ENCODE measurements around the gene AAMP. TPM values are rescaled to one million over a fixed set of nuclear protein-coding genes. Genes with fewer than 3 reads are reported as not detected.

AAMP gene
- total RNA-seq, 1 donor from 2014 or later, result 205 TPM

GRCh38 chr2:218238887-218239286, 31.1 kb downstream of the AAMP start:
- FAIRE-seq, result no peak
- Histone ChIP-seq H3K4me3 (ENCODE audit: low read depth, low read length) (no peak overlapping the region), H3K36me3 (ENCODE audit: control insufficient read depth, insufficient read depth, low read length) (peaks cover 37% of the 10 kb centered on the region), H3K27me3 (ENCODE audit: control insufficient read depth, insufficient read depth, low read length) (no peaks in the 10 kb centered on the region)
- TF ChIP-seq CTCF (IDR thresholded peaks at IDR 0.05; ENCODE audit: insufficient read depth, low read length, severe bottlenecking), result no peak
- DNase-seq (ENCODE audit: low read depth), result no peak

DNA sequence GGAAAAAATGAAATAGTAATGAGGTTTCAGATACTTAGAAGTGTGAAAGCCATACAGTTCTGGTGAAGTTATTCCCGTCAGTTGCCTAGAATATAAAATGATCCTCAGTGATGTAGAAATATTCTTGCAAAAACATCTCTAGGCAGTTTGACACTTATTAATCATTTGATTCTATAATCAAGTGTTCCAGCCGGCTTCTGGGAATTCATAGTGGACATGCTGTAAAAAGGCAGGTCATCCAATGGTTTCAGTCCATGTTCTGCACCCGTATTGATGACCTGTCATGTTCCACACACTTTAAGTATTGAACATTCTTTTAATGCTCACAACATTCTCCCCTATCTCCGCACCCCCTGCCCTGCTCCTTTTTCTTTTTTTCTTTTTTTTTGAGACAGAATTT, 33.1 kb downstream of the AAMP start:
- FAIRE-seq, result no peak
- Histone ChIP-seq H3K27me3 (ENCODE audit: control insufficient read depth, insufficient read depth, low read length) (no peaks in the 10 kb centered on the region), H3K4me3 (ENCODE audit: low read depth, low read length) (no peak overlapping the region), H3K36me3 (ENCODE audit: control insufficient read depth, insufficient read depth, low read length) (peaks cover 32% of the 10 kb centered on the region)
- DNase-seq (ENCODE audit: low read depth), result no peak
- no peak for TF ChIP-seq CTCF (IDR thresholded peaks at IDR 0.05; ENCODE audit: insufficient read depth, low read length, severe bottlenecking)

- FAIRE-seq, result no peak
- Histone ChIP-seq H3K27me3 (ENCODE audit: control insufficient read depth, insufficient read depth, low read length) (no peaks in the 10 kb centered on the region), H3K36me3 (ENCODE audit: control insufficient read depth, insufficient read depth, low read length) (peaks cover 35% of the 10 kb centered on the region), H3K4me3 (ENCODE audit: low read depth, low read length) (no peak overlapping the region)
- no peak for TF ChIP-seq CTCF (IDR thresholded peaks at IDR 0.05; ENCODE audit: insufficient read depth, low read length, severe bottlenecking)
- DNase-seq (ENCODE audit: low read depth), result no peak
Measured at GRCh38 chr2:218235017-218235416, 34.9 kb downstream of the AAMP start.

DNA sequence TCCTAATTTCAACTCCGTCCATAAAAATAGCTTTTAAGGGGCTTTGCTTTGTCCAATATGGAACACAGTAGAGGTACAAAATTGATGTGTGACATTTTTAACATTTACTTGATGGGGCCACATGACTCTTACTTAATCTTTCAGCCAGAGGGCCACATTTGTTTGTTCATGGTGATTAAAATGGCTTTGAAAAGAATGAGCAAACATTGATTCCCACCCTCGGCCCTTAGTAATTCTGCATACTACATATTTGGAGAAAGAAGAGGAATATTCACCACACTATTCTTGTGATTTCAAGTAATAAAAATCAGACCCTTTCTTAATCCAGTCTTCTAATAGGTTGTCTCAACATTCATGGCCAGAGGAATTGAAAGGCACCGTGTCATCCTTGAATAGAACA, 35.4 kb downstream of the AAMP start:
- no peak for FAIRE-seq
- peaks cover 36% of the 10 kb centered on the region for H3K36me3 ChIP-seq (ENCODE audit: control insufficient read depth, insufficient read depth, low read length)

GRCh38 chr2:218233543-218233942, 36.4 kb downstream of the AAMP start:
- Histone ChIP-seq H3K4me3 (ENCODE audit: low read depth, low read length) (no peak overlapping the region), H3K36me3 (ENCODE audit: control insufficient read depth, insufficient read depth, low read length) (peaks cover 31% of the 10 kb centered on the region), H3K27me3 (ENCODE audit: control insufficient read depth, insufficient read depth, low read length) (no peaks in the 10 kb centered on the region)
- no peak for TF ChIP-seq CTCF (IDR thresholded peaks at IDR 0.05; ENCODE audit: insufficient read depth, low read length, severe bottlenecking)
- no peak for DNase-seq (ENCODE audit: low read depth)
- no peak for FAIRE-seq

More for the DNA sequence above, 35.4 kb downstream of the AAMP start:
- Histone ChIP-seq H3K4me3 (ENCODE audit: low read depth, low read length) (no peak overlapping the region), H3K27me3 (ENCODE audit: control insufficient read depth, insufficient read depth, low read length) (no peaks in the 10 kb centered on the region)
- no peak for TF ChIP-seq CTCF (IDR thresholded peaks at IDR 0.05; ENCODE audit: insufficient read depth, low read length, severe bottlenecking)
- DNase-seq (ENCODE audit: low read depth), result no peak

DNA sequence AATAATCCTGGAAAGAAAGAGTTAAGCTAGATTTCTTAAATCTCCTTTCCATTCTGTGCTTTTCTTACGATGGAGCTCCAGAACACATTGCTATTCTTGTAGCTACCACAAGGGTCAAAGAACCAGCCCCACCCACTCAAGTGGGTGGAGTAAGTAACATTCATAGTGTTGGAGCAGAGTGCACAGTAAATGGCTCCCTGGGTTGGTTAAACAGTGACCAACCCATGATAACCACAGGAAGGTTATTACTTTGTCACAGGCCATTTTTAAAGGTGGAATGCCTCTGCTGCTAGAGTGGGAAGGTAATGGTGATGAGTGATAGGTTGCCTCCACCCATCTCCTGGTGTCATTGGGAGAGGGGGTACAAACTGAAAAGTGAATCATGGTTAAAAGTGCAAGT, 39.1 kb downstream of the AAMP start:
- H3K4me3 ChIP-seq (ENCODE audit: low read depth, low read length), result no peak overlapping the region
- TF ChIP-seq CTCF (IDR thresholded peaks at IDR 0.05; ENCODE audit: insufficient read depth, low read length, severe bottlenecking), result peak; percentile 18
- DNase-seq (ENCODE audit: low read depth), result no peak
- peaks cover 32% of the 10 kb centered on the region for H3K36me3 ChIP-seq (ENCODE audit: control insufficient read depth, insufficient read depth, low read length)
- no peak for FAIRE-seq
- H3K27me3 ChIP-seq (ENCODE audit: control insufficient read depth, insufficient read depth, low read length), result no peaks in the 10 kb centered on the region
